Measurements from ENCODE around the gene HNF4A. TPM values are rescaled to one million over a fixed set of nuclear protein-coding genes. Genes with fewer than 3 reads are reported as not detected.
A peak's percentile ranks its signal among the peaks of the same experiment; 100 is the strongest.

HNF4A gene
- total and polyA plus RNA-seq, 2 of the 13 experiments (the other 11 are each of a cell fraction or from before 2014, with no cell fraction given) = 80.9 to 169 TPM

DNA sequence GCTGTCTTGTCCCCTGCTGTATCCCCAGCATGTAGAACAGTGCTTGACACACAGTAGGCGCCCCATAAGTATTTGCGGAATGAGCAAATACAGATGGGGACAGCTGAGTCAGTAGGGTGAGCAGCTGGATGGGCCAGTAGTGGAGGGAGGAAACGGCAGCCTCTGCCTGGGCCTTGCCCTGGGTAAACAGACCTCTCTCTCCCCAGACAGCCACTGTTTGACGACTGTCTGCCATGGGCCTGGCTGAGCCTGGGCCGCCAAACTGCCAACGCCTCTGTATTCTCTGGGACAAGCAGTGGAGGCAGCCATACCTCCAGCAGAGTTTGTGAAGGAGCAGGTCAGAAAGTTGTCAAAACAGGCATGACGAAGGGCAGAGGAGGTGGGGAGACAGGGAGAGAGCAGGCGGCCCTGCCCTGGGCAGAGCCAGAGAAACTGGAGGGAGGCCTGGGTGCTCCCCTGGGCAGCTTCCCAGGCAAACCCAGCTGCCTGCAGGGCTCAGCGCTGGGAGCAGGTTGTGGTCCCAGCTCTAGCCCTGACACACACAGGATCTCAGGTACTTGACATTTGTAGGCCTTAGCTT, 15.2 kb downstream of the HNF4A start (continued):
- peak; percentile 93 for TF ChIP-seq POGZ (CRISPR knock-in tag; IDR thresholded peaks at IDR 0.05)
- TF ChIP-seq, protein P1, sequence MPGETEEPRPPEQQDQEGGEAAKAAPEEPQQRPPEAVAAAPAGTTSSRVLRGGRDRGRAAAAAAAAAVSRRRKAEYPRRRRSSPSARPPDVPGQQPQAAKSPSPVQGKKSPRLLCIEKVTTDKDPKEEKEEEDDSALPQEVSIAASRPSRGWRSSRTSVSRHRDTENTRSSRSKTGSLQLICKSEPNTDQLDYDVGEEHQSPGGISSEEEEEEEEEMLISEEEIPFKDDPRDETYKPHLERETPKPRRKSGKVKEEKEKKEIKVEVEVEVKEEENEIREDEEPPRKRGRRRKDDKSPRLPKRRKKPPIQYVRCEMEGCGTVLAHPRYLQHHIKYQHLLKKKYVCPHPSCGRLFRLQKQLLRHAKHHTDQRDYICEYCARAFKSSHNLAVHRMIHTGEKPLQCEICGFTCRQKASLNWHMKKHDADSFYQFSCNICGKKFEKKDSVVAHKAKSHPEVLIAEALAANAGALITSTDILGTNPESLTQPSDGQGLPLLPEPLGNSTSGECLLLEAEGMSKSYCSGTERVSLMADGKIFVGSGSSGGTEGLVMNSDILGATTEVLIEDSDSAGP (CRISPR knock-in tag; IDR thresholded peaks at IDR 0.05; ENCODE audit: borderline replicate concordance) = peak; percentile 85
- no peak for TF ChIP-seq JDP2 (CRISPR knock-in tag; IDR thresholded peaks at IDR 0.05; ENCODE audit: borderline replicate concordance)
- peak; percentile 21; the same call in 1 of the 2 replicates for TF ChIP-seq FOSL1 (CRISPR knock-in tag; IDR thresholded peaks at IDR 0.05; ENCODE audit: borderline replicate concordance)
- no peak for TF ChIP-seq ZNF670 (CRISPR knock-in tag; IDR thresholded peaks at IDR 0.05; ENCODE audit: borderline replicate concordance)
- peak; percentile 63; the same call in 1 of the 2 replicates for TF ChIP-seq ZNF556 (CRISPR knock-in tag; IDR thresholded peaks at IDR 0.05; ENCODE audit: borderline replicate concordance)
- TF ChIP-seq, protein P2, sequence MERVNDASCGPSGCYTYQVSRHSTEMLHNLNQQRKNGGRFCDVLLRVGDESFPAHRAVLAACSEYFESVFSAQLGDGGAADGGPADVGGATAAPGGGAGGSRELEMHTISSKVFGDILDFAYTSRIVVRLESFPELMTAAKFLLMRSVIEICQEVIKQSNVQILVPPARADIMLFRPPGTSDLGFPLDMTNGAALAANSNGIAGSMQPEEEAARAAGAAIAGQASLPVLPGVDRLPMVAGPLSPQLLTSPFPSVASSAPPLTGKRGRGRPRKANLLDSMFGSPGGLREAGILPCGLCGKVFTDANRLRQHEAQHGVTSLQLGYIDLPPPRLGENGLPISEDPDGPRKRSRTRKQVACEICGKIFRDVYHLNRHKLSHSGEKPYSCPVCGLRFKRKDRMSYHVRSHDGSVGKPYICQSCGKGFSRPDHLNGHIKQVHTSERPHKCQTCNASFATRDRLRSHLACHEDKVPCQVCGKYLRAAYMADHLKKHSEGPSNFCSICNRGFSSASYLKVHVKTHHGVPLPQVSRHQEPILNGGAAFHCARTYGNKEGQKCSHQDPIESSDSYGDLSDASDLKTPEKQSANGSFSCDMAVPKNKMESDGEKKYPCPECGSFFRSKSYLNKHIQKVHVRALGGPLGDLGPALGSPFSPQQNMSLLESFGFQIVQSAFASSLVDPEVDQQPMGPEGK (CRISPR knock-in tag; IDR thresholded peaks at IDR 0.05) = peak; percentile 89
- TF ChIP-seq ZNF746 (CRISPR knock-in tag; IDR thresholded peaks at IDR 0.05) = no peak
- TF ChIP-seq, protein P3, sequence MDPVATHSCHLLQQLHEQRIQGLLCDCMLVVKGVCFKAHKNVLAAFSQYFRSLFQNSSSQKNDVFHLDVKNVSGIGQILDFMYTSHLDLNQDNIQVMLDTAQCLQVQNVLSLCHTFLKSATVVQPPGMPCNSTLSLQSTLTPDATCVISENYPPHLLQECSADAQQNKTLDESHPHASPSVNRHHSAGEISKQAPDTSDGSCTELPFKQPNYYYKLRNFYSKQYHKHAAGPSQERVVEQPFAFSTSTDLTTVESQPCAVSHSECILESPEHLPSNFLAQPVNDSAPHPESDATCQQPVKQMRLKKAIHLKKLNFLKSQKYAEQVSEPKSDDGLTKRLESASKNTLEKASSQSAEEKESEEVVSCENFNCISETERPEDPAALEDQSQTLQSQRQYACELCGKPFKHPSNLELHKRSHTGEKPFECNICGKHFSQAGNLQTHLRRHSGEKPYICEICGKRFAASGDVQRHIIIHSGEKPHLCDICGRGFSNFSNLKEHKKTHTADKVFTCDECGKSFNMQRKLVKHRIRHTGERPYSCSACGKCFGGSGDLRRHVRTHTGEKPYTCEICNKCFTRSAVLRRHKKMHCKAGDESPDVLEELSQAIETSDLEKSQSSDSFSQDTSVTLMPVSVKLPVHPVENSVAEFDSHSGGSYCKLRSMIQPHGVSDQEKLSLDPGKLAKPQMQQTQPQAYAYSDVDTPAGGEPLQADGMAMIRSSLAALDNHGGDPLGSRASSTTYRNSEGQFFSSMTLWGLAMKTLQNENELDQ (CRISPR knock-in tag; IDR thresholded peaks at IDR 0.05; ENCODE audit: borderline replicate concordance) = no peak
- TF ChIP-seq ZFYVE20 (CRISPR knock-in tag; IDR thresholded peaks at IDR 0.05; ENCODE audit: borderline replicate concordance, low read depth) = no peak
- TF ChIP-seq ZNF564 (CRISPR knock-in tag; IDR thresholded peaks at IDR 0.05) = no peak
- TF ChIP-seq, protein P4, sequence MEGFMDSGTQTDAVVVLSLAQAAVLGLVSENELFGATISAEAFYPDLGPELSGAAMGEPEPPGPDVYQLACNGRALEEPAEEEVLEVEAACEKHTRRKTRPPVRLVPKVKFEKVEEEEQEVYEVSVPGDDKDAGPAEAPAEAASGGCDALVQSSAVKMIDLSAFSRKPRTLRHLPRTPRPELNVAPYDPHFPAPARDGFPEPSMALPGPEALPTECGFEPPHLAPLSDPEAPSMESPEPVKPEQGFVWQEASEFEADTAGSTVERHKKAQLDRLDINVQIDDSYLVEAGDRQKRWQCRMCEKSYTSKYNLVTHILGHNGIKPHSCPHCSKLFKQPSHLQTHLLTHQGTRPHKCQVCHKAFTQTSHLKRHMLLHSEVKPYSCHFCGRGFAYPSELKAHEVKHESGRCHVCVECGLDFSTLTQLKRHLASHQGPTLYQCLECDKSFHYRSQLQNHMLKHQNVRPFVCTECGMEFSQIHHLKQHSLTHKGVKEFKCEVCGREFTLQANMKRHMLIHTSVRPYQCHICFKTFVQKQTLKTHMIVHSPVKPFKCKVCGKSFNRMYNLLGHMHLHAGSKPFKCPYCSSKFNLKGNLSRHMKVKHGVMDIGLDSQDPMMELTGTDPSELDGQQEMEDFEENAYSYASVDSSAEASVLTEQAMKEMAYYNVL (CRISPR knock-in tag; IDR thresholded peaks at IDR 0.05; ENCODE audit: borderline replicate concordance) = peak; percentile 81
- no peak for TF ChIP-seq HNRNPLL (IDR thresholded peaks at IDR 0.05; ENCODE audit: low read depth, low read length, poor library complexity, severe bottlenecking)
- peak; percentile 91 for TF ChIP-seq ZNF629 (CRISPR knock-in tag; conservative IDR thresholded peaks at IDR 0.05)
- TF ChIP-seq KMT2B (CRISPR knock-in tag; IDR thresholded peaks at IDR 0.05) = peak; percentile 88
- no peak for TF ChIP-seq ZNF672 (CRISPR knock-in tag; IDR thresholded peaks at IDR 0.05)
- TF ChIP-seq, protein P5, sequence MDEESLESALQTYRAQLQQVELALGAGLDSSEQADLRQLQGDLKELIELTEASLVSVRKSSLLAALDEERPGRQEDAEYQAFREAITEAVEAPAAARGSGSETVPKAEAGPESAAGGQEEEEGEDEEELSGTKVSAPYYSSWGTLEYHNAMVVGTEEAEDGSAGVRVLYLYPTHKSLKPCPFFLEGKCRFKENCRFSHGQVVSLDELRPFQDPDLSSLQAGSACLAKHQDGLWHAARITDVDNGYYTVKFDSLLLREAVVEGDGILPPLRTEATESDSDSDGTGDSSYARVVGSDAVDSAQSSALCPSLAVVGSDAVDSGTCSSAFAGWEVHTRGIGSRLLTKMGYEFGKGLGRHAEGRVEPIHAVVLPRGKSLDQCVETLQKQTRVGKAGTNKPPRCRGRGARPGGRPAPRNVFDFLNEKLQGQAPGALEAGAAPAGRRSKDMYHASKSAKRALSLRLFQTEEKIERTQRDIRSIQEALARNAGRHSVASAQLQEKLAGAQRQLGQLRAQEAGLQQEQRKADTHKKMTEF (CRISPR knock-in tag; IDR thresholded peaks at IDR 0.05) = peak; percentile 96
- TF ChIP-seq PAWR (CRISPR knock-in tag; IDR thresholded peaks at IDR 0.05; ENCODE audit: borderline replicate concordance) = no peak
- no peak for TF ChIP-seq NFE2L1 (CRISPR knock-in tag; IDR thresholded peaks at IDR 0.05; ENCODE audit: borderline replicate concordance)
- TF ChIP-seq MIER3 (CRISPR knock-in tag; IDR thresholded peaks at IDR 0.05; ENCODE audit: borderline replicate concordance) = peak; percentile 85; the same call in 1 of the 2 replicates
